HepG2 (cell line): ENCODE measurements around the gene RASSF4. TPM values are rescaled to one million over a fixed set of nuclear protein-coding genes. Genes with fewer than 3 reads are reported as not detected.

ENCODE experiments used
- ATAC-seq: fragments of 200-7000 bp; cut with Tn5 transposase; 3 replicates; pipeline ENCODE4 v1.9.1; 2020; ENCODE audit warnings: mild to moderate bottlenecking, moderate library complexity
- BruUV-seq: library from RNA; stranded (reverse); fragments of 400-500 nt; replicated peaks from 2 replicates; lab custom pipeline; 2021; lab: Mats Ljungman, UMichigan
- CTCF ChIA-PET: fragments of 300-600 bp; formaldehyde crosslinking; extraction: SDS; loops from one replicate; lab custom pipeline; 2021; ENCODE audit warnings: low total read pairs, inconsistent platforms, low intra/inter-chr PET ratio; lab: Yijun Ruan, JAX
- POLR2A ChIA-PET: fragments of 350-600 bp; sonication (Branson Sonifier 250); formaldehyde crosslinking; loops from one replicate; lab custom pipeline; 2020; ENCODE audit warnings: antibody characterized with exemption, inconsistent platforms; lab: Yijun Ruan, JAX
- DNase-seq: peaks from one replicate; pipeline ENCODE4 v3.0.0-alpha.2; 2015; ENCODE audit warnings: low spot score
- FAIRE-seq: peaks from 3 replicates; lab custom pipeline; 2011; peaks lifted over from hg19 to GRCh38; lab: Jason Lieb, UNC
- H2AFZ ChIP-seq: one replicate; pipeline ENCODE4 v1.6.1; 2011; ENCODE audit warnings: low read length, inconsistent platforms
- H3K27ac ChIP-seq: fragments of 300-600 bp; 3 replicates; pipeline ENCODE4 v1.8.0; 2011; ENCODE audit warnings: mixed run types, mild to moderate bottlenecking, mixed read lengths, low read length, inconsistent platforms; ENCODE audit not compliant: insufficient read depth; ENCODE audit errors: extremely low read length
- H3K27me3 ChIP-seq, 2 experiments: fragments of 200-600 bp in 1 of 2; 2 replicates in 1 of 2; 3 replicates in 1 of 2; pipeline versions ENCODE4 v1.6.0 to v1.8.0; 2011; ENCODE audit warnings: low read length in 2 of 2, mild to moderate bottlenecking in 2 of 2, moderate library complexity in 2 of 2, inconsistent platforms in 1 of 2; ENCODE audit not compliant: insufficient read depth in 2 of 2, control insufficient read depth in 1 of 2
- H3K36me3 ChIP-seq, 2 experiments: fragments of 200-600 bp in 1 of 2; replicated peaks in 1 of 2; 2 replicates in 1 of 2; 3 replicates in 1 of 2; pipeline versions ENCODE4 v1.5.1 to v1.8.0; 2011; ENCODE audit warnings: low read length in 2 of 2, inconsistent platforms in 1 of 2; ENCODE audit not compliant: insufficient read depth in 2 of 2, control insufficient read depth in 1 of 2
- H3K4me1 ChIP-seq: 2 replicates; pipeline ENCODE4 v1.5.1; 2012; ENCODE audit warnings: low read length, inconsistent platforms; ENCODE audit not compliant: insufficient read depth
- H3K4me2 ChIP-seq: 2 replicates; pipeline ENCODE4 v1.6.0; 2011; ENCODE audit warnings: low read depth, low read length, inconsistent platforms
- H3K4me3 ChIP-seq, 3 experiments: fragments of 200-600 bp in 1 of 3; sonication (generic), shearing (Covaris generic) in 1 of 3; replicated peaks in 1 of 3; 2 replicates each; pipeline ENCODE4 v1.5.1; 2011 to 2016; ENCODE audit warnings: low read length in 3 of 3, inconsistent platforms in 2 of 3, low read depth in 2 of 3, mild to moderate bottlenecking in 2 of 3, control low read depth in 1 of 3, mixed read lengths in 1 of 3; ENCODE audit not compliant: insufficient read depth in 1 of 3
- H3K79me2 ChIP-seq: one replicate; pipeline ENCODE4 v1.6.1; 2011; ENCODE audit warnings: low read length, inconsistent platforms; ENCODE audit not compliant: insufficient read depth
- H3K9ac ChIP-seq: 2 replicates; pipeline ENCODE4 v1.6.0; 2011; ENCODE audit warnings: mild to moderate bottlenecking, low read depth, low read length, inconsistent platforms; ENCODE audit not compliant: insufficient read depth
- H3K9me3 ChIP-seq: 2 replicates; pipeline ENCODE4 v1.5.1; 2012; ENCODE audit warnings: mild to moderate bottlenecking, low read length
- H4K20me1 ChIP-seq: 2 replicates; pipeline ENCODE4 v1.6.0; 2011; ENCODE audit warnings: inconsistent platforms, mild to moderate bottlenecking, low read length, moderate library complexity; ENCODE audit not compliant: insufficient read depth
- EP300 ChIP-seq, 3 experiments: sonication (generic) in 1 of 3; formaldehyde crosslinking in 1 of 3; IDR thresholded peaks; 2 replicates each; pipeline versions ENCODE4 v1.5.1 to v1.6.1; 2011 to 2020; ENCODE audit warnings: low read depth in 2 of 3, low read length in 2 of 3, borderline replicate concordance in 1 of 3, improper control_type of control experiment in 1 of 3, mild to moderate bottlenecking in 1 of 3, missing genetic modification reagents in 1 of 3, moderate library complexity in 1 of 3
- FOXA3 ChIP-seq: IDR thresholded peaks from 2 replicates; pipeline ENCODE4 v1.6.1; 2016; ENCODE audit warnings: missing genetic modification reagents, missing compliant biosample characterization
- FOXJ3 ChIP-seq: sonication (generic); formaldehyde crosslinking; IDR thresholded peaks from 2 replicates; pipeline ENCODE4 v1.4.0; 2020; ENCODE audit warnings: missing genetic modification reagents, mild to moderate bottlenecking, borderline replicate concordance
- FOXP1 ChIP-seq, 2 experiments: fragments of 450-650 bp in 1 of 2; IDR thresholded peaks; 2 replicates each; pipeline ENCODE4 v1.6.1; 2017 to 2018; ENCODE audit warnings: antibody characterized with exemption in 1 of 2
- GFI1 ChIP-seq: sonication (generic); formaldehyde crosslinking; IDR thresholded peaks from 2 replicates; pipeline ENCODE4 v1.5.0; 2020; ENCODE audit warnings: missing genetic modification reagents, mild to moderate bottlenecking, borderline replicate concordance
- MED1 ChIP-seq: sonication (generic); formaldehyde crosslinking; IDR thresholded peaks from 2 replicates; pipeline ENCODE4 v1.4.0; 2020; ENCODE audit warnings: missing genetic modification reagents
- NR2F1 ChIP-seq, 2 experiments: fragments of 450-650 bp in 1 of 2; formaldehyde crosslinking in 1 of 2; IDR thresholded peaks; 2 replicates each; pipeline versions ENCODE4 v1.5.0 to v1.6.1; 2016 to 2020; ENCODE audit warnings: mild to moderate bottlenecking in 1 of 2, missing compliant biosample characterization in 1 of 2, missing genetic modification reagents in 1 of 2, moderate library complexity in 1 of 2
- NR2F6 ChIP-seq, 2 experiments: IDR thresholded peaks; 2 replicates each; pipeline ENCODE4 v1.6.1; 2016; ENCODE audit warnings: antibody characterized with exemption in 1 of 2, mild to moderate bottlenecking in 1 of 2
- ONECUT2 ChIP-seq: sonication (generic); formaldehyde crosslinking; IDR thresholded peaks from 2 replicates; pipeline ENCODE4 v1.4.0; 2020; ENCODE audit warnings: missing genetic modification reagents
- RBFOX2 ChIP-seq: fragments of 200-400 bp; formaldehyde crosslinking; IDR thresholded peaks from 2 replicates; pipeline ENCODE4 v1.6.1; 2017; ENCODE audit warnings: low read depth, mild to moderate bottlenecking, low read length
- RXRB ChIP-seq: IDR thresholded peaks from 2 replicates; pipeline ENCODE4 v1.6.1; 2016; ENCODE audit warnings: borderline replicate concordance, missing genetic modification reagents, missing compliant biosample characterization
- SOX13 ChIP-seq, 3 experiments: fragments of 450-650 bp in 1 of 3; sonication (generic) in 1 of 3; formaldehyde crosslinking in 1 of 3; IDR thresholded peaks in 2 of 3; conservative IDR thresholded peaks in 1 of 3; 2 replicates each; pipeline versions ENCODE4 v1.5.0 to v1.6.1; 2016 to 2020; ENCODE audit warnings: antibody characterized with exemption in 1 of 3, mild to moderate bottlenecking in 1 of 3, missing compliant biosample characterization in 1 of 3, missing genetic modification reagents in 1 of 3, moderate library complexity in 1 of 3
- SOX5 ChIP-seq: IDR thresholded peaks from 2 replicates; pipeline ENCODE4 v1.6.1; 2016; ENCODE audit warnings: borderline replicate concordance
- ZFP1 ChIP-seq: IDR thresholded peaks from 2 replicates; pipeline ENCODE4 v1.6.1; 2016
- ZNF614 ChIP-seq: IDR thresholded peaks from 2 replicates; pipeline ENCODE4 v1.6.1; 2018; ENCODE audit warnings: missing biosample characterization, missing genetic modification reagents, inconsistent platforms, borderline replicate concordance
- ZNF652 ChIP-seq: IDR thresholded peaks from 2 replicates; pipeline ENCODE4 v1.6.1; 2016; ENCODE audit warnings: low read depth, borderline replicate concordance
- WGBS: methylation state at CpG from one replicate; pipeline ENCODE4 v1.1.6; 2017; ENCODE audit warnings: low lambda C conversion rate; 5-methylcytosine and 5-hydroxymethylcytosine counted together
- in situ Hi-C: cut with HindIII; loops from 2 replicates; pipeline ENCODE4 v1.10.0; 2017; ENCODE audit warnings: low pct_unique_long_range_greater_than_20kb; ENCODE audit not compliant: extremely low pct_ligation_motif_present
- intact Hi-C: fragments of 100-400 bp; cut with micrococcal nuclease; formaldehyde crosslinking; loops from one replicate; pipeline ENCODE4 v1.10.0; 2022; ENCODE audit not compliant: unreplicated experiment
- polyA plus RNA-seq, 8 experiments: library from polyadenylated mRNA; depleted of rRNA in 3 of 8; stranded (reverse) in 7 of 8; unstranded in 1 of 8; fragments of >200 nt; fragmentation: Illumina TruSeq in 4 of 8; extraction: Trizol in 4 of 8; gene quantifications; 2 replicates each; pipeline versions ENCODE4 v1.2.1 to v1.2.3, GENCODE V29; 2011 to 2016; ENCODE audit warnings: low read depth in 4 of 8, missing spikeins in 1 of 8, mixed read lengths in 1 of 8; ENCODE audit not compliant: insufficient read depth in 1 of 8
- total RNA-seq, 5 experiments: library from RNA; depleted of rRNA; stranded (reverse); fragments of >200 nt; fragmentation: Illumina TruSeq; extraction: Trizol; gene quantifications; 2 replicates each; pipeline ENCODE4 v1.2.3, GENCODE V29; 2016; ENCODE audit warnings: low read depth in 1 of 5
- TF ChIP-seq, protein P1 (sequence below): IDR thresholded peaks from 2 replicates; pipeline ENCODE4 v1.4.0; 2020; ENCODE audit warnings: mild to moderate bottlenecking, missing genetic modification reagents
- TF ChIP-seq, protein P2 (sequence below): sonication (generic); formaldehyde crosslinking; IDR thresholded peaks from 2 replicates; pipeline ENCODE4 v1.4.0; 2020; ENCODE audit warnings: missing genetic modification reagents, borderline replicate concordance

RASSF4 gene
- total and polyA plus RNA-seq, 2 of the 13 experiments (the other 11 are each of a cell fraction or from before 2014, with no cell fraction given) = 34.0 to 51.7 TPM

DNA sequence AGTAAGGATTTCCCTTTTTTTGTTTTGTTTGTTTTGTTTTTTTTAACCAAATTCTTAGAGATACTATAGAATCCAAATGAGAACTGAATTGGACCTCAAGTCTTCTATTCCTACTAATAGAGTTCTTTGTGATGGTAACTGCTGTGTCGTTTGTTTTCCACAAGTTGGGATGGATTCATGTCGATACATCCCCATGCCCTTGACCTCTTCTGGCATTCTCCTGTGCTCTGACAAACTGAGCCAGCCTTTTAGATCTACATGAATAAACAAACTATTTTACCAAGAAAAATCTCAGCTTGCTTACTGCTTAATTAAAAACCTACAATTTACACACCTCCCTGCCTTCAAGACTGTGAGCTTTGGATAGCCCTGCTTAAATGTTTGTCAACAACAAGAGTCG is 45.1 kb downstream of the RASSF4 start:
- 24% methylated on average over 3 of the region's 3 CpGs for WGBS
- intact Hi-C loops = loop anchor here (10.0 kb wide), 1 partner anchor 440 kb away; no protein-coding TSS in a partner anchor
- H3K4me2 ChIP-seq = peak overlapping the region; percentile 44
- H4K20me1 ChIP-seq = no peaks in the 10 kb centered on the region
- DNase-seq (peak; percentile 55), FAIRE-seq (no peak), ATAC-seq (peak; percentile 53)
- in situ Hi-C loops = loop anchor here (25.0 kb wide), 2 partner anchors 233 to 433 kb away; no protein-coding TSS in a partner anchor
- BruUV-seq = no TSS peak
- no peak overlapping the region for H3K27ac ChIP-seq
- ChIA-PET POLR2A (interaction anchor here (1.5 to 6.3 kb wide), 4 partner anchors 9 to 26 kb away, joined by 3 to 119 read pairs (median 26); partner anchors contain the start of gene DEPP1), CTCF (no interaction called here)
- no peaks in the 10 kb centered on the region for H3K36me3 ChIP-seq
- no peaks in the 10 kb centered on the region for H3K27me3 ChIP-seq
- H3K79me2 ChIP-seq = no peaks in the 10 kb centered on the region
- H3K4me3 ChIP-seq = no peak overlapping the region
- H2AFZ ChIP-seq = no peak overlapping the region
- peaks cover 78% of the 10 kb centered on the region for H3K4me1 ChIP-seq
- H3K9ac ChIP-seq = no peak overlapping the region
- no peaks in the 10 kb centered on the region for H3K9me3 ChIP-seq
- TF ChIP-seq FOXP1 (IDR thresholded peaks at IDR 0.05) (no peak), FOXP1 (CRISPR knock-in tag; IDR thresholded peaks at IDR 0.05) (peak; percentile 16; the same call in 1 of the 2 replicates), NR2F1 (CRISPR knock-in tag; IDR thresholded peaks at IDR 0.05) (peak; percentile 31 to 52; a peak in 3 of 4 replicates), MED1 (CRISPR knock-in tag) (peak; percentile 72), EP300 (IDR thresholded peaks at IDR 0.05; ENCODE audit: low read depth in 2 of 2, low read length in 2 of 2) (peak in 1 of 2 experiments; percentile 32; a peak in 1 of 4 replicates), EP300 (CRISPR knock-in tag; IDR thresholded peaks at IDR 0.05; ENCODE audit: borderline replicate concordance) (no peak), ONECUT2 (CRISPR knock-in tag) (0 out of 2 replicates have a peak, but pooled peaks have one; percentile 12), ZNF652 (CRISPR knock-in tag) (0 out of 2 replicates have a peak, but pooled peaks have one; percentile 80), SOX5 (CRISPR knock-in tag) (peak; percentile 14; the same call in 1 of the 2 replicates), FOXJ3 (CRISPR knock-in tag) (0 out of 2 replicates have a peak, but pooled peaks have one; percentile 14), ZNF614 (CRISPR knock-in tag) (0 out of 2 replicates have a peak, but pooled peaks have one; percentile 3), ZFP1 (0 out of 2 replicates have a peak, but pooled peaks have one; percentile 12), FOXA3 (CRISPR knock-in tag) (peak; percentile 23; the same call in 1 of the 2 replicates), SOX13 (IDR thresholded peaks at IDR 0.05) (no peak), SOX13 (CRISPR knock-in tag; conservative IDR thresholded peaks at IDR 0.05 in 1 of 2, IDR thresholded peaks at IDR 0.05 in 1 of 2) (peak in 1 of 2 experiments; percentile 33; a peak in 1 of 4 replicates), RBFOX2 (no peak), NR2F6 (IDR thresholded peaks at IDR 0.05) (peak; percentile 64; the same call in 1 of the 2 replicates), NR2F6 (CRISPR knock-in tag; IDR thresholded peaks at IDR 0.05) (peak; percentile 83), GFI1 (CRISPR knock-in tag) (peak; percentile 13; the same call in 1 of the 2 replicates), RXRB (CRISPR knock-in tag) (peak; percentile 84)
- TF ChIP-seq, protein P1, sequence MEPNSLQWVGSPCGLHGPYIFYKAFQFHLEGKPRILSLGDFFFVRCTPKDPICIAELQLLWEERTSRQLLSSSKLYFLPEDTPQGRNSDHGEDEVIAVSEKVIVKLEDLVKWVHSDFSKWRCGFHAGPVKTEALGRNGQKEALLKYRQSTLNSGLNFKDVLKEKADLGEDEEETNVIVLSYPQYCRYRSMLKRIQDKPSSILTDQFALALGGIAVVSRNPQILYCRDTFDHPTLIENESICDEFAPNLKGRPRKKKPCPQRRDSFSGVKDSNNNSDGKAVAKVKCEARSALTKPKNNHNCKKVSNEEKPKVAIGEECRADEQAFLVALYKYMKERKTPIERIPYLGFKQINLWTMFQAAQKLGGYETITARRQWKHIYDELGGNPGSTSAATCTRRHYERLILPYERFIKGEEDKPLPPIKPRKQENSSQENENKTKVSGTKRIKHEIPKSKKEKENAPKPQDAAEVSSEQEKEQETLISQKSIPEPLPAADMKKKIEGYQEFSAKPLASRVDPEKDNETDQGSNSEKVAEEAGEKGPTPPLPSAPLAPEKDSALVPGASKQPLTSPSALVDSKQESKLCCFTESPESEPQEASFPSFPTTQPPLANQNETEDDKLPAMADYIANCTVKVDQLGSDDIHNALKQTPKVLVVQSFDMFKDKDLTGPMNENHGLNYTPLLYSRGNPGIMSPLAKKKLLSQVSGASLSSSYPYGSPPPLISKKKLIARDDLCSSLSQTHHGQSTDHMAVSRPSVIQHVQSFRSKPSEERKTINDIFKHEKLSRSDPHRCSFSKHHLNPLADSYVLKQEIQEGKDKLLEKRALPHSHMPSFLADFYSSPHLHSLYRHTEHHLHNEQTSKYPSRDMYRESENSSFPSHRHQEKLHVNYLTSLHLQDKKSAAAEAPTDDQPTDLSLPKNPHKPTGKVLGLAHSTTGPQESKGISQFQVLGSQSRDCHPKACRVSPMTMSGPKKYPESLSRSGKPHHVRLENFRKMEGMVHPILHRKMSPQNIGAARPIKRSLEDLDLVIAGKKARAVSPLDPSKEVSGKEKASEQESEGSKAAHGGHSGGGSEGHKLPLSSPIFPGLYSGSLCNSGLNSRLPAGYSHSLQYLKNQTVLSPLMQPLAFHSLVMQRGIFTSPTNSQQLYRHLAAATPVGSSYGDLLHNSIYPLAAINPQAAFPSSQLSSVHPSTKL (CRISPR knock-in tag) = peak; percentile 62; the same call in 1 of the 2 replicates
- TF ChIP-seq, protein P2, sequence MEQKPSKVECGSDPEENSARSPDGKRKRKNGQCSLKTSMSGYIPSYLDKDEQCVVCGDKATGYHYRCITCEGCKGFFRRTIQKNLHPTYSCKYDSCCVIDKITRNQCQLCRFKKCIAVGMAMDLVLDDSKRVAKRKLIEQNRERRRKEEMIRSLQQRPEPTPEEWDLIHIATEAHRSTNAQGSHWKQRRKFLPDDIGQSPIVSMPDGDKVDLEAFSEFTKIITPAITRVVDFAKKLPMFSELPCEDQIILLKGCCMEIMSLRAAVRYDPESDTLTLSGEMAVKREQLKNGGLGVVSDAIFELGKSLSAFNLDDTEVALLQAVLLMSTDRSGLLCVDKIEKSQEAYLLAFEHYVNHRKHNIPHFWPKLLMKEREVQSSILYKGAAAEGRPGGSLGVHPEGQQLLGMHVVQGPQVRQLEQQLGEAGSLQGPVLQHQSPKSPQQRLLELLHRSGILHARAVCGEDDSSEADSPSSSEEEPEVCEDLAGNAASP (CRISPR knock-in tag) = peak; percentile 68; the same call in 1 of the 2 replicates
